Heart right ventricle (tissue), 16 donors: ENCODE measurements around the gene CHRNA1. TPM values are rescaled to one million over a fixed set of nuclear protein-coding genes. Genes with fewer than 3 reads are reported as not detected.

Experiments
- ATAC-seq, 8 donors: fragments of 200-7000 bp; cut with Tn5 transposase; one replicate each; pipeline ENCODE4 v1.9.1; 2020; ENCODE audit warnings: mild to moderate bottlenecking in 8 of 8, moderate library complexity in 8 of 8, moderate number of reproducible peaks in 1 of 8
- DNase-seq, 2 donors: peaks; one replicate each; pipeline ENCODE4 v3.0.0-alpha.2; 2020
- H3K27ac ChIP-seq, 10 donors: fragments of 200-600 bp; sonication (generic) in 2 of 10; one replicate each; pipeline versions ENCODE4 v1.5.0 to v1.8.0; 2020 to 2022; ENCODE audit warnings: mild to moderate bottlenecking in 3 of 10
- H3K27me3 ChIP-seq, 7 donors: fragments of 200-600 bp; one replicate each; pipeline ENCODE4 v1.8.0; 2021 to 2022; ENCODE audit warnings: mild to moderate bottlenecking in 2 of 7
- H3K36me3 ChIP-seq, 9 donors: fragments of 200-600 bp; sonication (generic) in 1 of 9; one replicate each; pipeline versions ENCODE4 v1.5.0 to v1.8.0; 2020 to 2022; ENCODE audit warnings: mild to moderate bottlenecking in 2 of 9
- H3K4me1 ChIP-seq, 9 donors: fragments of 200-600 bp; sonication (generic) in 1 of 9; one replicate each; pipeline versions ENCODE4 v1.5.0 to v1.8.0; 2020 to 2022; ENCODE audit warnings: mild to moderate bottlenecking in 4 of 9
- H3K4me3 ChIP-seq, 10 donors: fragments of 200-600 bp; sonication (generic) in 2 of 10; one replicate each; pipeline versions ENCODE4 v1.5.0 to v1.8.0; 2020 to 2022; ENCODE audit warnings: mild to moderate bottlenecking in 7 of 10, moderate library complexity in 2 of 10
- H3K9me3 ChIP-seq, 11 donors: fragments of 200-600 bp in 10 of 11; sonication (generic) in 2 of 11; one replicate each; pipeline versions ENCODE4 v1.5.0 to v1.8.0; 2013 to 2022; ENCODE audit warnings: mild to moderate bottlenecking in 2 of 11, control low read depth in 1 of 11, moderate library complexity in 1 of 11
- CTCF ChIP-seq, 9 donors: fragments of 200-600 bp; sonication (generic) in 2 of 9; IDR thresholded peaks; one replicate each; pipeline versions ENCODE4 v1.5.0 to v1.8.0; 2021 to 2022; ENCODE audit warnings: antibody characterized with exemption in 9 of 9, mild to moderate bottlenecking in 5 of 9, moderate library complexity in 1 of 9
- WGBS, 2 donors: extraction: QIAGEN DNeasy Blood & Tissue Kit; methylation state at CpG; one replicate each; pipeline ENCODE4 v1.1.7; 2013; ENCODE audit warnings: inconsistent platforms in 1 of 2; 5-methylcytosine and 5-hydroxymethylcytosine counted together
- intact Hi-C, 10 donors: fragments of 100-400 bp; cut with DNase I; formaldehyde crosslinking; loops; one replicate each; pipeline versions ENCODE4 v1.11.1 to v1.14.2; 2022
- polyA plus RNA-seq, 2 donors: library from polyadenylated mRNA; stranded (reverse); fragments of 200-250 nt; gene quantifications; one replicate each; pipeline ENCODE4 v1.2.3, GENCODE V29; 2013
- total RNA-seq, 10 donors: library from RNA; stranded (reverse); fragmentation: NEBNext Ultra II Directional in 3 of 10; extraction: Animal tissue kit (Norgen Biotek cat#: 25700) in 3 of 10; gene quantifications; one replicate each; pipeline versions ENCODE4 v1.2.1 to v1.2.4, GENCODE V29; 2021 to 2023
- donor health status: Arrhythmogenic right ventricular cardiomyopathy.
- donor health status: ischemic (EF 13 %, LVEDD 7.1; RV severe dilation, severe dysfunction).
- donor health status: healthy with polysubstance abuse.
- donor health status: DM: no; HTN: yes; CAD: no.
- donor health status: DM: no; HTN: no; CAD: no.
- donor health status: ischemic (EF 25% LVEDD 6.9; RV normal size, moderate dysfunction).
- donor health status: ischemic (EF 25% LVEDD 5.7; RV mildly dilated, moderate dysfunction).
- donor health status: healthy.
- donor health status: DM: yes; HTN: yes; CAD: no.
- donor health status: Ischemic cardiomyopathy.
- donor health status: ischemic (EF 35%, LVEDD 5.7; RV mildly dilated, moderate dysfunction).
- donor health status: nonischemic (EF 11% LVEDD 7.7; RV severe dilation, severe dysfunction).
- donor health status: DM: yes; HTN: yes; CAD: no.
- donor health status: PGD.
- donor health status: ischemic (EF 29% LVEDD 5.4; RV normal size, mild dysfunction).
- donor health status: nonischemic (EF 23%, LVEDD 6.1; RV moderate dilation, normal function).

CHRNA1 gene
- total and polyA plus RNA-seq, 12 donors: 0.07 to 1.3 (median 0.50) TPM; not detected in 5

DNA sequence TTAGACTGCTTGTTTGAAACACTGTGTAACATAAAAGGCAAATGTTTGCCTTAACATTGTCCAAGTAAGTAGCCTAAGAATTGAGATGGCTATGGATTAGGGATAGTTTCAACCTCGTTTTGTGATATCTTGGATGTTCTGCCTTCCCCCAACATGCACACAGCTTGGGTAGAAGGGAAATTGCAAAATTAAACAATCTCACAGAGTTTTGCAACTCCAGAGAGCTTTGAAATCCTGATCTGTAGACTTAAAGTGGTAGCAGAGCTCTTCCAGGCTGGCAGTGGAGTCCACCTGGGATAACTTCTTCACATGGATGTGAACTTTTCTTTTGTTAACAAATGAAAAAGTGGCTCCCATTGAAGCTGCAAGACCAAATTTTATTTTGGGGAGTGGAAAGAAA, 59.6 kb downstream of the CHRNA1 start:
- Histone ChIP-seq H3K27ac (no peak overlapping the region), H3K9me3 (no peaks in the 10 kb centered on the region), H3K4me3 (no peak overlapping the region), H3K27me3 (peaks cover 0 to 29% (median 14%) of the 10 kb centered on the region in 7 donors), H3K36me3 (no peaks in the 10 kb centered on the region), H3K4me1 (peaks cover 0 to 10% (median 0%) of the 10 kb centered on the region in 9 donors)
- intact Hi-C loops: no loop called here
- DNase-seq (no peak), ATAC-seq (no peak)
- 36 to 58% methylated on average over 1 of the region's 1 CpG for WGBS, 2 donors
- TF ChIP-seq CTCF (IDR thresholded peaks at IDR 0.05): no peak

DNA sequence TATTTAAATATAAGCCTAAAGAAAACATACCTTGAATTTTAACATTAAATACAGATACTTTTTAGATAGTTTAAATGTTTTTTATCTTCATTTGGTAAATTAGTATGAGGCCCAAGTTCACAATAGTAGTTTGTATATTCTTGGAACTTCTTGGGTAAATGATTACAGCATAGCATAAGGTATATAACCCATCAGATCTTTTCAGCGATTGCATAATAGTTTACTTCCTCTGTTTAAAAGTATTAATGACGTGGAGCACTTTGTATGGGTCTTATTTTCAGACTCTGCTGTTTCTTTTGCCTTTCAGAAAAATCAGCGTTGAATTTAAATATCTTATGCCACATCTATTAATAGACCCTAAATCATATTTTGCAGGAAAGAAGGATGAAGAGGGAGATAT, 60.2 kb downstream of the CHRNA1 start:
- Histone ChIP-seq H3K27ac (no peak overlapping the region), H3K4me1 (peaks cover 0 to 10% (median 0%) of the 10 kb centered on the region in 9 donors), H3K9me3 (no peaks in the 10 kb centered on the region), H3K27me3 (peaks cover 0 to 29% (median 12%) of the 10 kb centered on the region in 7 donors), H3K4me3 (no peak overlapping the region), H3K36me3 (no peaks in the 10 kb centered on the region)
- 69 to 74% methylated on average over 3 of the region's 3 CpGs for WGBS, 2 donors
- no peak for DNase-seq
- intact Hi-C loops: no loop called here
- no peak for ATAC-seq
- TF ChIP-seq CTCF (IDR thresholded peaks at IDR 0.05): no peak

DNA sequence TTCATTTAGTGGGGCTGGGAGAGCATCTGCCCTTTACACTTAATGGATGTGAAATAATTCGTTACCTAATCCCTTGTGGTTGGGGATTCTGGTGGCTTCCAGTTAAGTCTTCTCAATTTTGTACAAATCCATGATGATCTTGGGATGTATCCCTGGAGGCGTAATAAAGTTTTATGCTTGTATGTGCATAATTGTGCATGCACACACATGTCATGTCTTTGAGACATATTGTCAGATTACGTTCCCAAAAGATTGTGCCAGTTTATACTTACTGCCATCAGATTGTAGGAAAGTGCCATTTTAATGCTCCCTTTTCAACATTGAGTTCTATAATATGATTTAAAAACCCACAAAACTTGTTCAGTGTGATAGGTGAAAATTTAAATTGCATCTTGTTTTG, 60.8 kb downstream of the CHRNA1 start:
- H3K4me1 ChIP-seq: peaks cover 0 to 10% (median 0%) of the 10 kb centered on the region in 9 donors
- TF ChIP-seq CTCF (IDR thresholded peaks at IDR 0.05): no peak
- ATAC-seq (no peak), DNase-seq (no peak)
- 82 to 85% methylated on average over 3 of the region's 3 CpGs for WGBS, 2 donors
- H3K36me3 ChIP-seq: no peaks in the 10 kb centered on the region
- intact Hi-C loops: no loop called here
- no peak overlapping the region for H3K4me3 ChIP-seq
- peaks cover 0 to 28% (median 12%) of the 10 kb centered on the region in 7 donors for H3K27me3 ChIP-seq
- no peak overlapping the region for H3K27ac ChIP-seq
- H3K9me3 ChIP-seq: no peaks in the 10 kb centered on the region

DNA sequence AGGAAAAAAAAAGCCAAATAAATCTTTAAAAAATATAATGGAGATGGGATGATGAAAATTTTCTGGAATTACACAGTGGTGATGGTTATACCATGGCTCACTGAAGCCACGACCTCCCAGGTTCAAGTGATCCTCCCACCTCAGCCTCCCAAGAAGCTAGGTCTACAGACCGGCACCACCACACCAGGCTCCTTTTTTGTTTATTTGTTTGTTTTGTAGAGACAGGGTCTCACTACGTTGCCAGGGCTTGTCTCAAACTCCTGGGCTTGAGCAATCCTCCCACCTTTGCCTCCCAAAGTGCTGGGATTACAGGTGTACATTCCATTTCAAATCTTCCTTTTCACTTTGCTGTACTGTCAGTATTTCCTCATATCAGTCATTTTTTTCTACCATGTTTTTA, 61.7 kb downstream of the CHRNA1 start:
- DNase-seq (no peak), ATAC-seq (no peak)
- TF ChIP-seq CTCF (IDR thresholded peaks at IDR 0.05): no peak
- Histone ChIP-seq H3K27ac (no peak overlapping the region), H3K27me3 (peaks cover 0 to 20% (median 7%) of the 10 kb centered on the region in 7 donors), H3K4me3 (no peak overlapping the region), H3K4me1 (peaks cover 0 to 10% (median 0%) of the 10 kb centered on the region in 9 donors), H3K9me3 (no peaks in the 10 kb centered on the region), H3K36me3 (no peaks in the 10 kb centered on the region)
- WGBS, 2 donors: 69 to 81% methylated on average over 3 of the region's 3 CpGs
- intact Hi-C loops: no loop called here
